Right kidney (tissue), 1 donor: ENCODE measurements around the gene GGT6.
"Not testable (repeated sequence)": the region's sequence is repeated elsewhere in the genome, so short reads cannot be mapped to it uniquely, and the experiment has no call there.

Experiments
- DNase-seq: peaks from one replicate; pipeline ENCODE4 v3.0.0-alpha.2; 2016

The GGT6 gene

DNA sequence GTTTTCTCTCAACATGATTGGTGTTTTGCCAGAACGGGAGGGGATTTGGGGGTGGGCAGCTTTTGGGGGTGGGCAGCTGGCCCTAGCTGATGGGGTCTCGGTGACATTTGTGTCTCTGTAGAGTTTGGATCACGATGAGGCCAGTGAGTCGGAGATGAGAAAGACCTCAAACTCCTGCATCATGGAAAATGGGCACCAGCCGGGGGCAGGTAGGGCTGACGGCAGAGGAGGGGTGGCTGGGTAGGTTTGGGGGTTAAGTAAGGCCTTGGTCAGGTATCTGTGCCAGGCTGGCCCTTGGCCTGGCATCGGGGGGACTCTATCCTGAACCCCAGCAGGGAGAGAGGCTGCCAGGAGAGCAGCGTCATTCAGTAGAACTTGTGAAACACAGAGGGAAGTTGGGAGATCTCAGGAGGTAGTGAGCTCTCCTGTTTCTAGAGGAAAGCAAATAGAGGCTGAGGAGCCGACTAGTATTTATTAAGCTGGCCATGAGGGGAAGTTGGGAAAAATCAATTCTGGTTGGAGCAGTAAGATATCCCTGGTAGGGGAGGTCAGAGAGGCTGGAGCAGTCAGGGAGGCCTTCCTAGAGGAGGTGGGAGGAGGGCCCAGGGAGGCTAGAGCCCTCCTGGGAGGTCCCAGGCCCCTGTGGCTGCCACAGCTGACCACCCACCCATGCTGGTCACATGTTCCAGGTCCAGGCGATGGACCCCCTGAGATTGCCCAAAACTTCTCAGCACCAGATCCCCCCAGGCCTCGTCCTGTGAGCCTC is 32.0 kb upstream of the GGT6 start:
- DNase-seq: no peak

DNA sequence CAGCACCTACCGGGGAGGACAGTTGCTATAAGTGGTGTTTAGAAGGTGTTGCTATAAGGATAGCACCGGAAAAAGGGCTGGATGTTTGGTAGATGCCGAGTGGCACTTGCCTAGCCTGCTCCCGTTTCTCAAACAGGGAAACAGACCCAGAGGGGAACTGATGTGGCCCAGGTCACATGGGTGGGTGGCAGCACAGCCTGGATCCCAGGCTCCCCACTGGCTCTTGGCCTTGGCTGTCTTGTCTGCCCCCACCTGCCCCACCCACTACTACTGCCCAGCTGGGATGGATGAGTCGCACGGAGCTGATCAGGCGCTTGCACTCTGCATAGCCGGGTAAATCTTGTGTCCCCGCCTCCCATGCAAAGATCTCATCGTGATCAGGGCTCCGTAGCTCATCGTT is 31.2 kb upstream of the GGT6 start:
- DNase-seq: no peak

DNA sequence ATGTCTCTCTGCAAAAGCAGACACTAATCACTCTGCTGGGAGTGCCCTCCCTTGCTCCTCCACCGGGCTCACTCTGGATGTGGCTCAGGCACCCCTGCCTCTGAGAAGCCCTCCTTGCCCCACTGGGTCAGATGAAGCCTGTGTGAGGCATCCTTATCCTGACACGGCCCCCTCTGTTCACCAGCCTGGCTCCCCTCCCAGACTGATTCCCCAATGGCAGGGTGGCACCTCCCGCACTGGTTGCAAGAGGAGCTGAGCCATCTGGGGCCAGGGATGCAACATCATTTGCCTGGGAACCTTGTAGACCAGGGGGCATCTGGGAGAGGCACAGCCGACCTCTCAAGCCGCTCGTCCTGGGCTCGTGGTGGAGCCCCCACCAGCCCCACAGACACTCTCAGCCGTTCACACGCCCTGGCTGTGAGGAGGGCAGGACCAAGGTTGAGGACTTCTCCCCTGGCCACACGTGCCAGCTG is 30.6 kb upstream of the GGT6 start:
- DNase-seq: no peak

DNA sequence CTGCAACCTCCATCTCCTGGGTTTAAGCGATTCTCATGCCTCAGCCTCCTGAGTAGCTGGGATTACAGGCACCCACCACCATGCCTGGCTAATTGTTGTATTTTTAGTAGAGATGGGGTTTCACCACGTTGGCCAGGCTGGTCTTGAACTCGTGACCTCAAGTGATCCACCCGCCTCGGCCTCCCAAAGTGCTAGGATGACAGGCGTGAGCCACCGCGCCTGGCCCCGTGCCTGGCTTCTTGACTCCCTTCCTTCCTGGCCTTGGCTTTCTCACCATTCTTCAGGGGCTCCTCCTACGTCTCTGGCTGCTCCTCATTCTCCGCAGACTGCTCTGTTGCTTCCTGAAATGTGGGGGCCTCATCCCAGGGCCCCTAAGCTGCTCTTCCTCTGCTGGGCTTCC is 29.7 kb upstream of the GGT6 start:
- DNase-seq: not testable (repeated sequence)

DNA sequence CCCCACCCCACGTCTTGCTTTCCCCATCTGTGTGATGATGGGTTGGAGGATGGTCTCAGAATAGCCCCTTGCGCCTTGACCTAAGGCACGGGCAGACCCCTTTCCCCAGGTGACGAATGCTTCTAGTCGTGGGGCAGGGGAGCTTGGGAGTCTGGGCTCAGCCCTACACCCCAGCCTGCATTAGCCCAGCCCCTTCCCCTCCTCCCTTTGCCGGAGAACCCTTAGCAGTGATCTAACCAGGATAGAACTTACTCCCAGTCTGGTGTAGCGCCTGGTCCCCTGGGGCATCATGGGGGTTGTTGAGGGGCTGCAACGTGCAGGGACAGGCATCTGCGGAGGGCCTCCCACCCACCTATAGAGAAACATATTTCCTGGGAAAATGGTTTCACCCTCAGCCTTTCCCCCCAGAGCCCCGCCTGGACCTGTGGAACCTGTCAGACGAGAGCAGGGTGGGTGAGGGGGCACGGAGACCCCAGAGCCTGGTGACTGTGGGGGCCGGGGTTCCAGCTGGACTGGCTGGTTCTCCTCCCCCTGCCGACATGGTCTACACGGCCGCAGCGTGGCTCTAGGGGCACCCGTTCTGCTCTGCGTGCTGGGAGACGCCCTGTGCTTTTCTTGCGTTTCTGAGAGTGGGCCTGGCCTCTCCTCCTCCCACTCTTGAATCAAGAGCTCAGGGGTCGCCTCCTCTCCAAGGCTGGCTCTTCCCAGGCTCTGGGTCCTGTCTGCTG is 28.7 kb upstream of the GGT6 start:
- no peak for DNase-seq

DNA sequence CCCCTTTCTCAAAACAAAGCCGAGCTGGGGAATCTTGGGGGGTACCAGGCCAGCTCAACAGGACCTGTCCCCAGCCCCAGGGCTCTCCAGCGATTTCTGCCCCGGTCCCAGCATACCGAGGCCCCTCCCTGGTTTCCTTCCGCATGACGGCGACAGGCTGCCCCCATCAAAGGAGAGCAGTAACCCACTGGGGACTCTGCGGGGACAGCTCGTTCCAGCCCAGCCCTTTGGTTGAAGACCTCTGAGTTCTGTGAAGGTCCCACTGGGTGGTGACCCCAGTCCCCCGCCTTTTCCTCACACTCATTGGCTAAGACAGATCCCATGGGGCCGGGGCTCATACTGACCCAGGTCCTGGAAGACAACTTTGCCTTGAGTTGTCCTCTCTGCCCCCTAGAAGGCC is 28.0 kb upstream of the GGT6 start:
- DNase-seq: no peak

DNA sequence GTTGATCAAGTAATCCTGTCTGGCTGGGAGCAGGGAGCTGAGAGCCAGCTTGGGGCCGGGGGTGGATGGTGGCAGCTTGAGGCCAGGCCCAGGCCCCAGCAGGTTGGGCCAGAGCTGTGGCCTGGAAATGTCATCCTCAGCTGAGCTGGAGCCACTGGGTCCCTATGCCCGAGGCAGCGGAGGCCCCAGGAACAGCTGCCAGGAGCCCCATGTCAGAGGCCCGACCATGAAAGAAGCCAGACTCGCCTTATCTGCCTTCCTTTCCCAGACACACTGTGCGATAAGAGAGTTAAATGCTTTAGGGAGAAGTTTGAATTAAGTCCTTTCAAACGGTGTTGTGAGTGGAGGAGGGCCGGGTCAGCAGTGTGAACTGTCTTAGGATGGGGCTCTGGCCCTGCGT is 27.4 kb upstream of the GGT6 start:
- no peak for DNase-seq

DNA sequence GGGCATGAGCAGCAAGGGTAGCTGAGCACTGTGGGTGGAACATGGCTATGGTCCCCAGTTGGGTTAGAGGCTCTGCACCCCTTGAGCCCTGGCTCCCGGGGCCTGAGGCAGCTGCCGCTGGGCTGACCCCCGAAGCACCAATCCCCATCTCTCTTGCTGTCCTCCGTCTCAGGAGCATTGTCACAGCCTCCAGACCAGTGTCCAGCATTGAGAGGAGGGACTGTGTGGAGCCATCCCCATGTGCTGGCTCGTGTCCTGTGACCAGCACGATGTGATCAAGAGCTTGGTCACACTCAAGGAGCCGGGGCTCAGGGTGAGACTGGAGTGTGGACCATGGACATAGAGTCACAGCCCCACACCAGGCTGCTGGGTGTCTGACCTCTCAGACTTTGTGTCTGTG is 26.8 kb upstream of the GGT6 start:
- no peak for DNase-seq

DNA sequence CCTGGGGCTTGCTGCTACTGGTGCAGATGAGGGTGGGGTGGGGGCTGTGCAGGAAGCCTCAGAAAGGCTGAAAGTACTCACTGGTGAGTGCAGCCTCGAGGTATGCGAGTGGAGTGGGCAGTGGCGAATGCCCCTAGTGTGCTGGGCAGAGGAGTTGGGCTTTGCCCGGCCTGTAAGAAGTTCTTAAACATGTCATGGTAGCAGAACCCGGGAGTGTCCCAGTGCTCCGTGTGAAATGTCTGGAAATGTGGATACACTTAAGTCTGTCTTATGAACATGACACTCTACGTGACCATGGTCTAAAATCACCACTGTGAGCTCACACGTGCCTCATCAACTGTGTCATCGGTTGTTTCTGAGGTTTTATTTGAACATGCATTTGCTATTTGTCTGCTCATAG is 25.7 kb upstream of the GGT6 start:
- DNase-seq: no peak

DNA sequence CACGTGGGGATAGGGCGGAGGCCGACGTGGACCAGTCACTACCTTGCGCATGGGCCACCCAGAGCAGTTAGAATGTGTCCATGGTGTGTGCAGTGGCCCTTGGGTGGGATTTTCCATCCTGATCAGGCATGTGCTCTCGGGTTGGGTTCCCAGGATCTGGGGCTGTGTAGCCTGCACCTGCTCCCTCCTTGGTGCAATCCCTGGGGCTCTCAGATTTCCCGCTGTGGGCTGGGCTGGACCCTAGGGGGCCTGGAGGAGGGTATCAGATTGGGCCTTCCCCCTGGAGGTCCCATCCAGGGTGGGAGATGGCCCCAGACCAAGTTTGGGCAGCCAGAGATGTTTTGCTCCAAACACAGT is 25.2 kb upstream of the GGT6 start:
- no peak for DNase-seq

DNA sequence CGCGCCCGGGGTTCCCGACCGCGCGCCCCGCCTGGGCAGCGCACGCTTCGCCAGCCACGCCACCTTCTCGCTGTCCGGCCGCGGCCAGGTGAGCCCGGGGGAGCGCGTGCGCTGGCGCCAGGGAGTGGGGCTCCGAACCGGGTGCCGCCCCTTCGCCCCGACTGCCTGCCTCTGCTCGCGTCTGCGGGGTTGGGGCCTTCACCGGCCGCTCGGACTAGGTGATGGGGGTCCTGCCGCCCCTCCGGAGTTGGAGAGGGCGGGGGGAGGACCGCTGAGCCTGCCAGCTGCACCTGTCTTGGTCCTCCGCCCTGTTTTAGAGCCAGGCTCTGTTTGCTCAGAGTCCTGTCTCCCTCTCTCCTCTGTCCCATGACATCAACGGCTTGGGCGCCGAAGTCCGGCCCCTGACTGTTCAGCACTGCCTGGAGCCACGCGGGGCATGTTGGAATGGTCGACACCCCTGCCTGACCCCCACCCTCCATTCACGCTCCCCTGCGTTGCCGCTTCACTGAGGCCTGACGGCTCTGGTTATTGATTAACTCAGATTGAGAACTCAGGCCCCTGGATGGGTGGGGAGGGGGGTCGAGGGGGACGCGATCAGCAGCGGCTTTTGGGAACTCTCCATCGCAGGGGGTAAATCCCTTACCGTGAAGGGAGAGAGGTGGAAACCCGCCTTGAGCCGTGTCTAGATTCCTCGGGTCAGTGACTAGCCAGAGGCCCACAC is 24.7 kb upstream of the GGT6 start:
- DNase-seq: peak; percentile 80

DNA sequence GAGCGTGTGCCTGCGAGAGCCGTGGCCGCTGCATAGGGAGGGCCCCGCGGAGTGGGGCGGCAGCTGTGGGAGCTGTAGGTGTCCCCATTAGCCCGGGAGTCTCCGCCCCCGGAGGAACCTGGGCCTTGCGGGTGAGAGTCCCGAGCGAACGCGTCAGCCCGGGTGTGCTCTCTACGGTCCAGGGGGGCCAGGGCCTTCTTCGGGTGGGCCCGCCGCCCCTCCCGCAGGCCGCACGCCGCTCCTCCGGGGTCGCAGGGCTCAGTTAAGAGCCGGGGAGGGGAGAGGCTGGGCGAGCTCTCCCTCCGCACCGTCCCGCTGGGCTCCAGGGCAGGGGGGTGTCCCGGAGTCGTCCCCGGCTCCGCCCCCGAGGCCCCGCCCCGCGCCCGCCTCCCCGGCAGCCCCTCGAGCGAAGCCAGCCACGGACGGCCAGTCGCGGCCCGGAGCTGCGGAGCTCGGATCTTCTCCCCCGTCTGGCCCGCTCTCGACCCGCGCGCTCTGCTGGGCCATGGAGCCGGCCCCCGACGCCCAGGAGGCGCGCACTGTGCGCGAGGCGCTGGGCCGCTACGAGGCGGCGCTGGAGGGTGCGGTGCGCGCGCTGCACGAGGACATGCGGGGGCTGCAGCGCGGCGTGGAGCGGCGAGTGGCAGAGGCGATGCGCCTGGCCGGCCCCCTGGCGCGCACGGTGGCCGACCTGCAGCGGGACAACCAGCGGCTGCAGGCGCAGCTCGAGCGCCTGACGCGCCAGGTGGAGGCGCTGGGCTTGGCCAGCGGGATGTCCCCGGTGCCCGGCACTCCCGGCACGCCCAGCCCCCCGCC is 23.9 kb upstream of the GGT6 start, which contains the start of gene SMTNL2:
TSS of gene SMTNL2 (plus strand) at position 429 of the 816 bp plus-strand sequence. CDS start at position 506, 77 bp downstream.
- DNase-seq: peak; percentile 94

DNA sequence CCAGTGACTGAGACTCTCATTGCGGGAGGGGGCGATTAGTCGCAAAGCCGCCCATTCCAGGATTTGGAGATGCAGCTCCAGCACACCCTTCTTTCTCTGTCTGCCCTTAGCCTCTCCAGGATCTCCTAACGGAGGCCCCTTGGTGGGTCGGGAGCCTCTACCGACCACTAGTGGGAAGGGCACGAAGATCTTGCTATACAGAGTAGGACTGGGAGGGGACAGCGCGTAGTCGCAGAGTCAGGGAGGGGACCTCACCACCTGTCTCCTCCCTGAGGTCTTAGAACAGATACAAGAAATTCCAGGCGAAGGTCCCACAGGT is 23.4 kb upstream of the GGT6 start:
- no peak for DNase-seq

DNA sequence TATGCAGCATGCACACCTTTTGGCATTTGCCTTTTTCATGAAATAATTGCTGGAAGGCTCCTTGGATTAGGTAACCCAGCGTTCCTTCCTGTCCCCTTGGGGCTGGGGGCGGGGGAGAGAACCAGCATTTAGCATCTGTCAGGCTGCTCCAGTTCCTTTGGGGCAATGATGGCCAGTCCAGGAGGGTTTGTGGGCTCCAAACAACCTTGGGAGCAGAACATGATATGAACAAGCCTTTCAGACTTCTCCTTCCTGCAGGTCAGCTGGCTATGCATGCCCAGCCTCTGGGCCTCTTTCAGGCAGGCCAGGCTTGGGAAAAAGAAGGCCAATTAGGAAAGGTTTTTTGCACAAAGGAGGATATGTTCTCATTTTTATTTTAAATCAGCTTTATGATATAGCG is 22.8 kb upstream of the GGT6 start:
- no peak for DNase-seq

DNA sequence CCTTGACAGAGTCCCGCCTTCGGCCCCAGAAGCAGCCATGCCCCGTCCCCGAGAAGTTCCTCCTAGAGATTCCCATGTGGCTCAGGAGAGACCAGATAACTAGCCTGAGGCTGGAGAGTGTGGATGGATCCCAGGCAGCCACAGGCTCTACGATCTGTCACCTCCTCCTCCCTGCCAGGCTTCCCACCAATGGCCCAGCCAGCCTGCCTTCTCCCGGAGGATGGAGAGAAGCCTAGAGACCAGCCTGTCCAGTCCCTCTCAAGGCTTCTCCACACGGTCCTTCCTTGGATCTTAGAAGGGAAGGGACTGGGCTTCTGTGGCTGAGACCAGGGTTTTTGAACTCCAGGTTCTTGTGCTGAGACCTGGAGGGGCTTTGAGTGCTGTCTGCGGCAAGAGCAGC is 22.3 kb upstream of the GGT6 start:
- no peak for DNase-seq

DNA sequence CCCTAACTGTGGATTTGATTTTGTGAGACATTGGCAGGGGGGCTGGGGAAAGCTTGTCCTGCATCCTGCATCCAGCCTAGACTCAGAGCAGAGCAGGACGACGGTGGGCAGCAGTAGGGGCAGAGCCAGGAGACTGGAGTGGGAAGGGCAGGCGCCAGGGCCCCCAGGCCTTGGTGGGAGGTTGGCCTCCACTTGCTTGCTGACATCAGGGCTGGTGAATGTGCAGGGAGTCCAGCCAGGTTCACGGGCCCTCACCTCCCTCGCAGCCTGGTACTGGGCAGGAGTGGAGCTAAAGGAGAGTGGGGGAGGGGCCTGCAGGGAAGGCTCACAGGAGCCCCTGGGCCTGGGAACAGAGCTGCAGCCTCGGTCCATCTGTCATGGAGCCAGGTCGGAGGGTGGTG is 21.7 kb upstream of the GGT6 start:
- no peak for DNase-seq

DNA sequence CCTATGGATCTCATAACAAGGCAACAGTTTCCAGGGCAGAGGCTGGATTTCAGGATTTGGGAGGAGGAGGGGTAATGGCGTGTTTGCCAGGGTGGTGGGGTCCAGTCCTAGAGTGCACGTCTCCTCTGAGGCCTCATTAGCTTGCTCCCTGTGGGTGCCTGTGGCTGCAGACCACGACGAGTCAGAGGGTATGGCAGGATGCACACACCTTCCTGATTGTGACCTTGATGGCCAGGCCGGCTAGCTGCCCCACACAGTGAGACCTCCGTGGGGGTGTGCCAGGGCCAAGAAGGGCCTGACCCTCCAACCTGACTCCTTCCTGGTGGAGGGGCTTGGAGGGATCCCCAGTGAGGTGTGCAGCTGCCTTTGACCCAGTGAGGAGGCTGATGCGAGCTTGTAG is 19.9 kb upstream of the GGT6 start:
- no peak for DNase-seq

DNA sequence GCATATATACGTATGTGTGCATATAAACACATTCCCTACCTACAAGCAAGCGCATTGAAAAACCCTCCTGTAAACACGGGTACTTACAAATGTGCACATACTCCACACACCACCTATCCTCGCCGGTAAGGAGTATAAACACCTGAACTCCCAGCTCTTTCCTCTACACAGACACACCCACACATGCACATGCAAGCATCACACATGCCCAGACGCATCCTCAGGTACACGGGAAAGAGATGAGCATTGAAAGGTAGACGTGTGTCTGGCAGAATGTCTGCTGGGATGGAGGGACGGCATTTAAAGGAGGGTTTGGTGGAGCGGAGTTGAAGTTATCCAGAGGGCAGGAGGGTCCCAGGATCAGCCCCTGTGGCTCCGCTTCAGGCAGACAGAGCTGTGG is 19.3 kb upstream of the GGT6 start:
- DNase-seq: no peak

DNA sequence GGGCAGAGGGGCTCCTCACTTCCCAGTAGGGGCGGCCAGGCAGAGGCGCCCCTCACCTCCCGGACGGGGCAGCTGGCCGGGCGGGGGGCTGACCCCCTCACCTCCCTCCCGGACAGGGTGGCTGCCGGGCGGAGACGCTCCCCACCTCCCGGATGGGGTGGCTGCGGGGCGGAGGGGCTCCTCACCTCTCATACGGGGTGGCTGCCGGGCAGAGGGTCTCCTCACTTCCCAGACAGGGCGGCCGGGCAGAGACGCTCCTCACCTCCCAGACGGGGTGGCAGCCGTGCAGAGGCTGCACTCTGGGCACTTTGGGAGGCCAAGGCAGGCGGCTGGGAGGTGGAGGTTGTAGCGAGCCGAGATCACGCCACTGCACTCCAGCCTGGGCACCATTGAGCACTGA is 18.0 kb upstream of the GGT6 start:
- not testable (repeated sequence) for DNase-seq

DNA sequence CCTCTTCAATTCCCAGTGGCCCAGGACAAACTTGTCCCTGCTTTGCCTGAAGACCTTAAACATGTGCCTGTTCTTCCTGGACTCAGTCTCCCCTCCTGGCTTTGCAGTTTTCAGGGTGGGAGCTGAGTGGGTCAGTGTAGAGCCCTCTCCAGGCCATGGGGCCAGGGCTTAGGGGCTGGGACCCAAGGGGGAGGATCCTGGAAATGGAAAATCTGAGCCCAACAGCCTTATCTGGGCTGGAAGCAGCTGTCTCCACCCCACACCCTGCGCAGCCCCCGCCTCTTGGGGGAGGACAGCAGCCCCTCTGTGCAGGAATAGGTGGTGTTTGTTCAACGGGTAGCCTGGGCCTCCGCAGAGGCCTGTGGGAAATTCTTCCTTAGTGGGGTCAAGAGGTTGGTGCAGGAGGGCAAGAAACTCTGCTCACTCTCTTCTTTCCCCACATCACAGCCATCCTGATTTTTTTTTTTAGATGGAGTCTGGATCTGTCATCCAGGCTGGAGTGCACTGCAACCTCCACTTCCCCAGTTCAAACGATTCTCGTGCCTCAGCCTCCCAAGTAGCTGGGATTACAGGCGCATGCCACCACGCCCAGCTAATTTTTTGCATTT is 17.1 kb upstream of the GGT6 start:
- DNase-seq: no peak

DNA sequence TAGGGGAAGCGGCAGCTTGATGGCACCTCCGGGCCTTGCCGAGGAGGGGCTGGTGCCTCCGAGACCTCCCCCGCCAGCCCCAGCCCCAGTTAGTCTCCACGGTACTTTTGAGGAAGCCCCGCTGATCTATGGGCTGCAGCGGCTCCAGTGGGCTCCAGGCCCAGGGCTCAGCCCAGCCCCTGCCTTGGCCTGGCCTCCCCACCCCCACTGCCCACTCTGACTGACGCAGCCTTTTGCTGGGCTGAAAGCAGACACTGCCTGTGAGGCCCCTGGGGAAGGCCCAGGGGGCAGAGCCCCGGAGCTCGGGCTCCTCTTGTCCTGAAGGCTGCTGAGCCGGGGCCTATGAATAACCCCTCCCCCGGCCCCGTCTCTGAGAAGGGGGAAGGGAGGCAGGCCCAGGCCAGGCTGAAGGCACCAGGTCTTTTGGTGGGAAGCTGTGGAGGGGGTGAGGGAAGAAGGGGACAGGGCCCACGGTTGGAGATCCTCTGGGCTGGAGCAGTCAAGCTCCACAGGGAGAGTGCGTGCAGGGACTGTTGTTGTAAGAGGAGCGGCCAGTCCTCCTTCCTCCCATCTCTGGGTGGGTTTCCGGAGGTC is 16.4 kb upstream of the GGT6 start:
- DNase-seq: peak; percentile 78

DNA sequence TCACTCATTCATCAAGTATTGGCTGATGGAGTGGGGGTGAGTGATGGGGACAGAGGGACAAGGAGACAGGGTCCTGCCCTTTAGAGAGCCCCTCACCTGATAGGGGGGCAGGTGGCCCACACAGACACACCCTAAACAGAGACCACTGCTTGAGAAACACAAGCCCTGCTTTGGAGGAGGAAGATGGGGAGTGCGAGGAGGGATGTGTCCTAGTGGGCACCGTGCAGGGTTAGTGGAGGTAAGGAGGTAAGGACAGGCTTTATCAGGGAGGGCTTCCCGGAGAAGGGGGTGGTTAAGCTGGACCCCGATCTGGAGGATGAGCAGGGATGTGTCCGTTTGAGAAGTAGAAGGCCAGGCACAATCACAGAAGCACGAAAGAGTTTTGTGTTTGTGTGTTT is 15.8 kb upstream of the GGT6 start:
- DNase-seq: no peak
